PC-9 (cell line): ENCODE results near the gene CHIA.

Experiments used
- EZH2 ChIP-seq: fragments of 200-600 bp; sonication (generic); IDR thresholded peaks from 2 replicates; pipeline ENCODE4 v1.8.0; 2017; ENCODE audit warnings: antibody characterized with exemption, low read depth
- TF ChIP-seq, protein P1 (sequence below): fragments of 200-600 bp; sonication (generic); conservative IDR thresholded peaks from 2 replicates; pipeline ENCODE4 v1.6.1; 2017; ENCODE audit warnings: mixed run types, antibody characterized with exemption, mild to moderate bottlenecking, moderate library complexity

DNA sequence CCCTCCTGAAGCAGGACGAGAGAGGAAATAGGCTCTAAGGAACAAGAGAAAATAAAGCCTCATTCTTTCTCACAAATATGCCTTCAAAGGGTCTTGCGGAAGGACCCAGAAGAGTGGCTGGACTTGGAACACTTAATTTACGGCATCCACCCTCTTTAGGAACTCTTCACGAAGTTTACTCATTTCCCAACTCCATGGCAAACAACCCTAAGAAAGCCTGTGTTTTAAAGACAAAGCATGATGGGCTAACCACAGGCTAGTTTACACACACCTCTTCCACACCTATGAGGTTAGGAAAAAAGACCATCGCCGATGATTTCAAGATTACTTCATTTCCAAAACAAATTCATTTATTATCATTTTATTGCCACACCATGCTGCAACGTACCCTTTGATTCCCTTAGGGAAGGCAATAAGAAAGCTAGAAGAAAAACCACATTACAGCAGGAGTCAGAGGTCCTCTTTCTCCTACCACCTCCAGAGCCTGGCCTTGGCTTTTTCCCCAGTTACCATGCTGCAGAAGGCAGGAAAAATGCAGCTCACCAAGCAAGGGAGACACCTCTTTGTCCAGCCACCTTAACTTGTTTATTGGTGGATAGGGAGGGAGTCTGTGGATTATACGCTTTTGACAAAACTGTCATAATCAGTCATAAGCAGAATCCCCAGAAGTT, 33.5 kb upstream of the CHIA start:
- TF ChIP-seq, protein P1, sequence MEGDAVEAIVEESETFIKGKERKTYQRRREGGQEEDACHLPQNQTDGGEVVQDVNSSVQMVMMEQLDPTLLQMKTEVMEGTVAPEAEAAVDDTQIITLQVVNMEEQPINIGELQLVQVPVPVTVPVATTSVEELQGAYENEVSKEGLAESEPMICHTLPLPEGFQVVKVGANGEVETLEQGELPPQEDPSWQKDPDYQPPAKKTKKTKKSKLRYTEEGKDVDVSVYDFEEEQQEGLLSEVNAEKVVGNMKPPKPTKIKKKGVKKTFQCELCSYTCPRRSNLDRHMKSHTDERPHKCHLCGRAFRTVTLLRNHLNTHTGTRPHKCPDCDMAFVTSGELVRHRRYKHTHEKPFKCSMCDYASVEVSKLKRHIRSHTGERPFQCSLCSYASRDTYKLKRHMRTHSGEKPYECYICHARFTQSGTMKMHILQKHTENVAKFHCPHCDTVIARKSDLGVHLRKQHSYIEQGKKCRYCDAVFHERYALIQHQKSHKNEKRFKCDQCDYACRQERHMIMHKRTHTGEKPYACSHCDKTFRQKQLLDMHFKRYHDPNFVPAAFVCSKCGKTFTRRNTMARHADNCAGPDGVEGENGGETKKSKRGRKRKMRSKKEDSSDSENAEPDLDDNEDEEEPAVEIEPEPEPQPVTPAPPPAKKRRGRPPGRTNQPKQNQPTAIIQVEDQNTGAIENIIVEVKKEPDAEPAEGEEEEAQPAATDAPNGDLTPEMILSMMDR, result no peak
- no peak for TF ChIP-seq EZH2
